CD4-positive, CD25-positive, alpha-beta regulatory T cell (primary cell): ENCODE data around the gene GSTO2. TPM values are rescaled to one million over a fixed set of nuclear protein-coding genes. Genes with fewer than 3 reads are reported as not detected.

ENCODE experiments used
- ATAC-seq, 2 donors: fragments of 150-1000 bp; cut with Tn5 transposase; one replicate each; pipeline ENCODE4 v1.10.0; 2021; ENCODE audit warnings: low read depth in 2 of 2, moderate number of reproducible peaks in 2 of 2, moderate library complexity in 1 of 2
- DNase-seq, 3 donors: peaks; one replicate each; pipeline versions ENCODE4 v3.0.0 to v3.0.0-alpha.2; 2012 to 2022; ENCODE audit warnings: mixed read lengths in 1 of 3
- H3K27ac ChIP-seq: one replicate; pipeline ENCODE4 v1.7.0; 2013; ENCODE audit warnings: mild to moderate bottlenecking, low read length; ENCODE audit not compliant: insufficient read depth, poor library complexity, severe bottlenecking
- H3K27me3 ChIP-seq: one replicate; pipeline ENCODE4 v1.7.0; 2013; ENCODE audit warnings: low read length; ENCODE audit not compliant: control insufficient read depth, insufficient read depth
- H3K36me3 ChIP-seq: one replicate; pipeline ENCODE4 v1.7.0; 2013; ENCODE audit warnings: mild to moderate bottlenecking, low read length, moderate library complexity; ENCODE audit not compliant: control insufficient read depth, insufficient read depth
- H3K4me1 ChIP-seq: 2 replicates; pipeline ENCODE4 v1.7.0; 2013; ENCODE audit warnings: mild to moderate bottlenecking, low read length; ENCODE audit not compliant: insufficient read depth, control insufficient read depth, poor library complexity, severe bottlenecking
- H3K4me3 ChIP-seq: one replicate; pipeline ENCODE4 v1.7.0; 2013; ENCODE audit warnings: low read depth, mild to moderate bottlenecking, low read length, moderate library complexity
- H3K9me3 ChIP-seq, 2 experiments: 1 replicate in 1 of 2; 2 replicates in 1 of 2; pipeline ENCODE4 v1.7.0; 2013; ENCODE audit warnings: low read length in 2 of 2, mild to moderate bottlenecking in 1 of 2, moderate library complexity in 1 of 2; ENCODE audit not compliant: control insufficient read depth in 2 of 2
- H3K27ac Mint-ChIP-seq, 3 donors: one replicate each; pipeline ENCODE4 v1.8.0; 2020 to 2022; ENCODE audit warnings: mild to moderate bottlenecking in 3 of 3, mixed read lengths in 3 of 3, moderate library complexity in 2 of 3
- H3K27me3 Mint-ChIP-seq: one replicate; pipeline ENCODE4 v1.8.0; 2022; ENCODE audit warnings: mild to moderate bottlenecking, mixed read lengths
- H3K36me3 Mint-ChIP-seq: one replicate; pipeline ENCODE4 v1.8.0; 2020; ENCODE audit warnings: mixed read lengths
- H3K4me1 Mint-ChIP-seq, 4 donors: one replicate each; pipeline ENCODE4 v1.8.0; 2020 to 2022; ENCODE audit warnings: mixed read lengths in 4 of 4, mild to moderate bottlenecking in 1 of 4
- H3K4me3 Mint-ChIP-seq, 4 donors: one replicate each; pipeline ENCODE4 v1.8.0; 2020 to 2022; ENCODE audit warnings: mild to moderate bottlenecking in 4 of 4, mixed read lengths in 4 of 4, moderate library complexity in 3 of 4
- H3K9me3 Mint-ChIP-seq, 7 donors: one replicate each; pipeline ENCODE4 v1.8.0; 2020 to 2022; ENCODE audit warnings: mixed read lengths in 7 of 7, mild to moderate bottlenecking in 3 of 7, moderate library complexity in 2 of 7
- polyA plus RNA-seq, 4 donors: library from polyadenylated mRNA; unstranded; fragments of 300-500 nt; fragmentation: Illumina TruSeq; gene quantifications; one replicate each; pipeline ENCODE4 v1.2.3, GENCODE V29; 2021
- total RNA-seq: library from RNA; stranded (reverse); gene quantifications from one replicate; pipeline ENCODE4 v1.2.3, GENCODE V29; 2022

GSTO2 gene
- total RNA-seq: 1.7 TPM
- polyA plus RNA-seq: 1 to 10 TPM in 2 of 4 donors, under 1 TPM in 2; 0.35 to 3.6 (median 1.1) TPM

- H3K36me3 ChIP-seq: peaks cover 31% of the 10 kb centered on the region
- Mint-ChIP-seq H3K27ac (peak within 1 kb of the TSS; percentile 94 to 98 (median 97)), H3K27me3 (peaks cover 5% of the 10 kb centered on the region), H3K4me3 (peak within 1 kb of the TSS; percentile 95 to 98 (median 96)), H3K4me1 (peaks cover 24 to 55% (median 42%) of the 10 kb centered on the region in 4 donors), H3K36me3 (peaks cover 17% of the 10 kb centered on the region), H3K9me3 (no peaks in the 10 kb centered on the region)
- H3K27me3 ChIP-seq: no peaks in the 10 kb centered on the region
- DNase-seq (peak; percentile 98 to 99 (median 98)), ATAC-seq (peak; percentile 97)
- H3K4me3 ChIP-seq: peak within 1 kb of the TSS; percentile 99
- H3K9me3 ChIP-seq: no peaks in the 10 kb centered on the region
- H3K4me1 ChIP-seq: peaks cover 41% of the 10 kb centered on the region
- peak within 1 kb of the TSS; percentile 94 for H3K27ac ChIP-seq
These were observed at the start of gene GSTO2 for GRCh38 chr10:104268713-104269645. Gene GSTO2, plus strand, starts transcription at chr10:104269184. Its CDS starts 5,732 bp downstream, at chr10:104274916.

- Histone ChIP-seq H3K4me3 (no peak overlapping the region), H3K27me3 (peaks cover 25% of the 10 kb centered on the region), H3K27ac (no peak overlapping the region), H3K4me1 (no peaks in the 10 kb centered on the region), H3K36me3 (no peaks in the 10 kb centered on the region), H3K9me3 (no peaks in the 10 kb centered on the region)
- H3K4me1 Mint-ChIP-seq: peaks cover 0 to 4% (median 0%) of the 10 kb centered on the region in 4 donors
- no peak overlapping the region for H3K27ac Mint-ChIP-seq
- H3K36me3 Mint-ChIP-seq: no peaks in the 10 kb centered on the region
- ATAC-seq: no peak
- no peak for DNase-seq
- H3K27me3 Mint-ChIP-seq: peaks cover 28% of the 10 kb centered on the region
- no peak overlapping the region for H3K4me3 Mint-ChIP-seq
- no peaks in the 10 kb centered on the region for H3K9me3 Mint-ChIP-seq
These were observed 48.5 kb upstream of the GSTO2 start for GRCh38 chr10:104220522-104220921.

GRCh38 chr10:104223304-104223703, 45.7 kb upstream of the GSTO2 start:
- DNase-seq: no peak
- Histone ChIP-seq H3K4me3 (no peak overlapping the region), H3K27me3 (peaks cover 22% of the 10 kb centered on the region), H3K36me3 (no peaks in the 10 kb centered on the region), H3K27ac (no peak overlapping the region), H3K9me3 (no peaks in the 10 kb centered on the region), H3K4me1 (no peaks in the 10 kb centered on the region)
- Mint-ChIP-seq H3K27ac (no peak overlapping the region), H3K4me1 (peaks cover 0 to 4% (median 0%) of the 10 kb centered on the region in 4 donors), H3K9me3 (no peaks in the 10 kb centered on the region), H3K36me3 (no peaks in the 10 kb centered on the region), H3K27me3 (peaks cover 43% of the 10 kb centered on the region), H3K4me3 (no peak overlapping the region)
- ATAC-seq: no peak

GRCh38 chr10:104230490-104230889, 38.5 kb upstream of the GSTO2 start:
- DNase-seq (no peak), ATAC-seq (no peak)
- no peaks in the 10 kb centered on the region for H3K36me3 Mint-ChIP-seq
- peaks cover 16% of the 10 kb centered on the region for H3K4me1 ChIP-seq
- no peak overlapping the region for H3K4me3 ChIP-seq
- H3K36me3 ChIP-seq: no peaks in the 10 kb centered on the region
- peak overlapping the region in 2 of 4 donors; percentile 88 to 97 for H3K4me3 Mint-ChIP-seq
- H3K9me3 Mint-ChIP-seq: peaks cover 0 to 7% (median 0%) of the 10 kb centered on the region in 7 donors
- peaks cover 4 to 14% (median 10%) of the 10 kb centered on the region in 4 donors for H3K4me1 Mint-ChIP-seq
- peaks cover 68% of the 10 kb centered on the region for H3K27me3 Mint-ChIP-seq
- no peak overlapping the region for H3K27ac ChIP-seq
- H3K9me3 ChIP-seq: peaks cover 9% of the 10 kb centered on the region in 2 experiments
- no peak overlapping the region for H3K27ac Mint-ChIP-seq
- H3K27me3 ChIP-seq: peaks cover 32% of the 10 kb centered on the region

- H3K4me3 ChIP-seq: peak within 1 kb of the TSS; percentile 82
- H3K36me3 ChIP-seq: no peaks in the 10 kb centered on the region
- peaks cover 16% of the 10 kb centered on the region for H3K4me1 ChIP-seq
- peaks cover 4 to 14% (median 10%) of the 10 kb centered on the region in 4 donors for H3K4me1 Mint-ChIP-seq
- H3K9me3 Mint-ChIP-seq: peaks cover 0 to 7% (median 4%) of the 10 kb centered on the region in 7 donors
- peaks cover 71% of the 10 kb centered on the region for H3K27me3 Mint-ChIP-seq
- ATAC-seq (peak; percentile 100), DNase-seq (peak; percentile 97 to 99 (median 98))
- peaks cover 9 to 11% of the 10 kb centered on the region in 2 experiments for H3K9me3 ChIP-seq
- peak within 1 kb of the TSS; percentile 88 to 97 (median 89) for H3K4me3 Mint-ChIP-seq
- H3K36me3 Mint-ChIP-seq: no peaks in the 10 kb centered on the region
- peak within 1 kb of the TSS; percentile 52 to 76 (median 72) for H3K27ac Mint-ChIP-seq
- peaks cover 38% of the 10 kb centered on the region for H3K27me3 ChIP-seq
- no peak within 1 kb of the TSS for H3K27ac ChIP-seq
These were observed 37.0 kb upstream of the GSTO2 start, which contains the start of gene CFAP43 for GRCh38 chr10:104231784-104232612. Gene CFAP43, minus strand, starts transcription at chr10:104232364. Its CDS starts 118 bp downstream, at chr10:104232246.

- Histone ChIP-seq H3K9me3 (peaks cover 9 to 11% of the 10 kb centered on the region in 2 experiments), H3K4me1 (peaks cover 16% of the 10 kb centered on the region), H3K27ac (no peak overlapping the region), H3K4me3 (peak overlapping the region; percentile 82), H3K36me3 (no peaks in the 10 kb centered on the region), H3K27me3 (peaks cover 44% of the 10 kb centered on the region)
- Mint-ChIP-seq H3K36me3 (no peaks in the 10 kb centered on the region), H3K4me3 (peak overlapping the region; percentile 88 to 97 (median 89)), H3K4me1 (peaks cover 4 to 14% (median 10%) of the 10 kb centered on the region in 4 donors), H3K27me3 (peaks cover 73% of the 10 kb centered on the region), H3K27ac (peak overlapping the region; percentile 52 to 72 (median 69)), H3K9me3 (peaks cover 0 to 7% (median 4%) of the 10 kb centered on the region in 7 donors)
- peak in 1 of 2 donors; percentile 3 for ATAC-seq
- no peak for DNase-seq
These were observed 36.3 kb upstream of the GSTO2 start for GRCh38 chr10:104232613-104233102.

GRCh38 chr10:104233817-104234216, 35.2 kb upstream of the GSTO2 start:
- Mint-ChIP-seq H3K27ac (no peak overlapping the region), H3K27me3 (peaks cover 72% of the 10 kb centered on the region), H3K4me3 (peak overlapping the region in 3 of 4 donors; percentile 58 to 85 (median 80)), H3K36me3 (no peaks in the 10 kb centered on the region), H3K9me3 (peaks cover 0 to 7% (median 4%) of the 10 kb centered on the region in 7 donors), H3K4me1 (peaks cover 4 to 14% (median 10%) of the 10 kb centered on the region in 4 donors)
- peaks cover 49% of the 10 kb centered on the region for H3K27me3 ChIP-seq
- ATAC-seq (no peak), DNase-seq (no peak)
- H3K4me1 ChIP-seq: peaks cover 16% of the 10 kb centered on the region
- no peaks in the 10 kb centered on the region for H3K36me3 ChIP-seq
- H3K4me3 ChIP-seq: no peak overlapping the region
- peaks cover 9 to 11% of the 10 kb centered on the region in 2 experiments for H3K9me3 ChIP-seq
- no peak overlapping the region for H3K27ac ChIP-seq
